ENCODE results near the gene METTL8.
"Not testable (repeated sequence)": the region's sequence is repeated elsewhere in the genome, so short reads cannot be mapped to it uniquely, and the experiment has no call there.

METTL8 gene

GRCh38 chr2:171422710-171423495, 10.9 kb downstream of the METTL8 start:
- not testable (repeated sequence) for DNase-seq

GRCh38 chr2:171420728-171421563, 12.8 kb downstream of the METTL8 start:
- no peak for DNase-seq

GRCh38 chr2:171419333-171419732, 14.5 kb downstream of the METTL8 start:
- no peak for DNase-seq

- peak; percentile 87 for DNase-seq
Observed at GRCh38 chr2:171416009-171416926, 17.5 kb downstream of the METTL8 start.

GRCh38 chr2:171414645-171415044, 19.1 kb downstream of the METTL8 start:
- not testable (repeated sequence) for DNase-seq

- no peak for DNase-seq
Observed at GRCh38 chr2:171412571-171413175, 21.1 kb downstream of the METTL8 start.

GRCh38 chr2:171411791-171412483, 21.9 kb downstream of the METTL8 start:
- DNase-seq = no peak

GRCh38 chr2:171411214-171411613, 22.6 kb downstream of the METTL8 start:
- DNase-seq = no peak

GRCh38 chr2:171410624-171411023, 23.2 kb downstream of the METTL8 start:
- no peak for DNase-seq

- DNase-seq = no peak
Observed at GRCh38 chr2:171410101-171410500, 23.7 kb downstream of the METTL8 start.

GRCh38 chr2:171409436-171409971, 24.3 kb downstream of the METTL8 start:
- no peak for DNase-seq

- DNase-seq = no peak
Observed at GRCh38 chr2:171407676-171408044, 26.1 kb downstream of the METTL8 start.

GRCh38 chr2:171407030-171407675, 26.6 kb downstream of the METTL8 start:
- no peak for DNase-seq

- no peak for DNase-seq
Observed at GRCh38 chr2:171406044-171406443, 27.7 kb downstream of the METTL8 start.

GRCh38 chr2:171405546-171405945, 28.2 kb downstream of the METTL8 start:
- no peak for DNase-seq

GRCh38 chr2:171404719-171405118, 29.1 kb downstream of the METTL8 start:
- DNase-seq = no peak

GRCh38 chr2:171404261-171404660, 29.5 kb downstream of the METTL8 start:
- DNase-seq = no peak

- no peak for DNase-seq
Observed at GRCh38 chr2:171402906-171403580, 30.7 kb downstream of the METTL8 start.

- DNase-seq = no peak
Observed at GRCh38 chr2:171401947-171402346, 31.8 kb downstream of the METTL8 start.

GRCh38 chr2:171400395-171400794, 33.4 kb downstream of the METTL8 start:
- no peak for DNase-seq

Measured in right hindlimb (tissue), 1 donor.